ENCODE measurements around the gene PAPLN.
A peak's percentile ranks its signal among the peaks of the same experiment; 100 is the strongest.

The PAPLN gene

DNA sequence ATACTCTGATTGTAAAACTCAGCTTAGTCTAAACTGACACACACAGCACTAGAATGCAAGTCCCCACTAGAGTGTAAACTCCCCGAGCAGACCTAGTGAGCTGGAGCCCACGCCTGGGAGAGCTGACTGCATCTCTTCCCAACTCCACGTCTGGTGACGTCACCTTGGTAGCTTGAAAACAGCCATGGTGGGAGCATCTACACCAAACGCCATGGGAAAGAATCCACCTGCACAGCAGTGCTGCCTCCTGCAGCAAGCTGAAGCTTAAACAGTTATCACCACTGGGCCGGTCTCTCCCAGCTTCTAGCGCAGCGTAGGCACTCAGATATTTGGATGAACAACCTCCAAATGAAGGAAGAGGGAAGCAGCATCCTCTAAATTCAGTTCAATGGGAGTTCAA lies 4.3 kb upstream of the PAPLN start:
- no peak for DNase-seq

DNA sequence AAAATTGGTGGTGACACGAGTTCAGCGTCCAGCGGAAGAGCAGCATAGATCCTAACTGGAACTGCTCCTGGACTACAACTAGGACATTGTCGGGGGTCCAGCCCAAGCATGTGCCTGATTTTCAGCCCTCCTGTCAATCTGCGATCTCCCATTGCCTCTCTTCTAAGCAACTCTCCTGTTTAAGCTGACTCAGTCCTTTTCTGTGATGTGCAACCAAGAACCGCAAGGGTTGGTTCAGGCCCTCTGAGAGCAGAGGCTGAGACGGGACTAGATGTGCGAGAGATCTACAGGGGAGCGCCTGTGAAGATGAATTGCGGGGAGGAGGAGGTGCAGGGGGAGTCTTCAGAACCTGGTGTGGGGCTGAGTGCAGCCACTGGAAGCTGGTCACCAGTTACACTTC lies 3.7 kb upstream of the PAPLN start:
- no peak for DNase-seq

DNA sequence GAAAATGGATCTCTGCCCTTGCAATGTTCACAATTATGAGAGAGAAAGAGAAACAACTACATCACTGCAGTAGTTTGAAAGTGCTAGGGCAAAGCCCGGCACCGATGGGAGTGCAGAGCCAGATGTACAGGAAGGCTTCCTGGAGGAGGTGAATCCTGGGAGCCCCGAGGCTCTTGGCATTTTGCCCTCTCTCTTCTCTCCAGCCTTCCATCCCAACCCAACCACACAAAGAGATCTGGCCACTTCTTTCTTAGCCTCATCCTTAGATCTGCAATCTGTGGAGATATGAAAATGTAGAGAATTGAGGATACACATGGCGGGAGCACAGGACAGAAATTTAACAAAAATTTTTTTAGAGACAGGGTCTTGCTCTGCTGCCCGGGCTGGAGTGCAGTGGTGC lies 3.3 kb upstream of the PAPLN start:
- DNase-seq: no peak

GRCh38 chr14:73234586-73235394 lies 2.5 kb upstream of the PAPLN start:
- DNase-seq: no peak

DNA sequence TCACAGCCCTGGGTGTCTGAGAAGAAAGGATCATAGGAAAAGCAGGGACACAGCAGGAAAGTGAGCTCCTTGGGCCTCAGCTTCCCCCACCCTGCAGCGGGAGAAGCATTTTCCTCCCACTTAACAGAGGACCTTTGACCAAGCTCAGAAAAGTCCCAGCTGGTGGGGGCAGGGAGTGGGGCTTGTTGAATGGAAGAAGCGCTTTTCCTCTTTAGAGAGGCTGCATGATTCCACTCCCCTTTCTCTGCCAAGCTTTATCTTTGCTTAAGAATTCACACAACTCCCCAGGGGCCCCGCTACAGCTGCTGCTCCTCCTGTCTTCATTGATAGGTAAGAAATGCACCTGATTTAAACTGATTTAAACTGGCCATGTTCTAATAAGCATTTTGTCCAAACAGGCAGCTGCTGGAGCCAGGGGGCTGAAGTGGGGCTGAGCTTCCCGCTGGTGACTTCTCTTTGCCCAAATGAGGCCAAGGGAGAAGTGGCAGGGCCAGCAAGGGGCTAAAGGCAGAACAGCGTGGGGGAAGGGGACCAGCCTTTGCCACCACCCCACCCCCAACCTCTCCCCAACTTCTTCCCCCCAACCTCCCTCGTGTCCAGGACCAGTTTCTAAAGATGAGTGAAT lies 1.7 kb upstream of the PAPLN start:
- no peak for DNase-seq

DNA sequence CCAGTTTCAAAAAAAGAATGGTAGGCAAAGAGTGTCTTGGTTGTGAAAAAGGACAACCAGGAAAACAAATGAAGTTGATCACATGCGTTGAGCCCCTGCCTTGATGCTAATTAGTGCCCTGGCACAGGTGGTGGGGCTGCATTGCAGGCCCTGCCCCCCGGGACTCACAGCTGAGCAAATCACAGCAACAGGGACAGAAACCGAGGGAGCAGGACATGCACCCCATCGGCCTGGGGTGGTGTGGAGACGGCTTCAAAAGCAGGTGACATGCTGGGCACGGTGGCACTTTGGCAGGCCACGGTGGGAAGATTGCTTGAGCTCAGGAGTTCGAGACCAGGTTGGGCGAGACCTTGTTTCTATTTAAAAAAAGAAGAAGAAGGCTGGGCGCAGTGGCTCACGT lies 1.1 kb upstream of the PAPLN start:
- no peak for DNase-seq

DNA sequence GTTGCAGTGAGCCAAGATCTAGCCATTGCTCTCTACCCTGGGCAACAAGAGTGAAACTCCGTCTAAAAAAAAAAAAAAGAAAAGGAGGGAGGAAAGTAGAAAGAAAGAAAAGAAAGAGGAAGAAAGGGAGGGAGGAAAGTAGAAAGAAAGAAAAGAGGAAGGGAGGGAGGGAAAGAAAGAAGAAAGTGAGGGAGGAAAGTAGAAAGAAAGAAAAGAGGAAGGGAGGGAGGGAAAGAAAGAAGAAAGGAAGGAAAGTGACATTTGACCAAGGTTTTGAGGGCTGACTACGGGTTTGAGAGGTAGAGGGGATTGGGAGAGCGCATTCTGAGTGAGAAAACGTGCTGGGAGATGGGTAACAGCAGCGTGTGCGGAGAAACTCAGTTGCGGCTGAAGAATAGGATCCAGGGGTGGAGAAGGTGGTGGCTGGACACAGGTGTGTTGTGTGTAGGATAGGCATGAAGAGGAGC lies 521 bp upstream of the PAPLN start:
- DNase-seq: no peak

GRCh38 chr14:73237786-73238423 lies 599 bp downstream of the PAPLN start:
- no peak for DNase-seq

DNA sequence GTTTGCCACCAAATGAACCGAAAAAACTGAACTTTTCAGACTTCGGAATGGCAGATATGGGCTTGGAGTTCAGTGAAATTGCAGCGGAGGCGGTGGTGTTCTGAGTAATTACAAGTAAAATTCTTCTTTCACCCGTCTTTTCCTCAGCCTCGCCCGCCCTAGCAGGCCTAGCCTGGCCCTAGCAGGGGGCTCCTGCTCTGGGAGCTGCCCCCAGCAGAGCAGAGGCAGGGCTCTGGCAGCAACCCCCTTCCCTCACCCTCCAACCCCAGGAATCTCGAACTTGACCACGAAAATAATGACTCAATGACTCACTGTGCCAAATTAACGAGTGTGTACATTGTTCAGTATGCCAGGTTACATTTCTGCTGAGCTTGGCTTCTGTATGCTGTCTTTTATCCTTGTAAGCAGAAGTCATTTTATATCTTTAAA lies 1.1 kb downstream of the PAPLN start:
- no peak for DNase-seq

- DNase-seq: no peak
Measured at GRCh38 chr14:73238941-73239340, 1.6 kb downstream of the PAPLN start.

DNA sequence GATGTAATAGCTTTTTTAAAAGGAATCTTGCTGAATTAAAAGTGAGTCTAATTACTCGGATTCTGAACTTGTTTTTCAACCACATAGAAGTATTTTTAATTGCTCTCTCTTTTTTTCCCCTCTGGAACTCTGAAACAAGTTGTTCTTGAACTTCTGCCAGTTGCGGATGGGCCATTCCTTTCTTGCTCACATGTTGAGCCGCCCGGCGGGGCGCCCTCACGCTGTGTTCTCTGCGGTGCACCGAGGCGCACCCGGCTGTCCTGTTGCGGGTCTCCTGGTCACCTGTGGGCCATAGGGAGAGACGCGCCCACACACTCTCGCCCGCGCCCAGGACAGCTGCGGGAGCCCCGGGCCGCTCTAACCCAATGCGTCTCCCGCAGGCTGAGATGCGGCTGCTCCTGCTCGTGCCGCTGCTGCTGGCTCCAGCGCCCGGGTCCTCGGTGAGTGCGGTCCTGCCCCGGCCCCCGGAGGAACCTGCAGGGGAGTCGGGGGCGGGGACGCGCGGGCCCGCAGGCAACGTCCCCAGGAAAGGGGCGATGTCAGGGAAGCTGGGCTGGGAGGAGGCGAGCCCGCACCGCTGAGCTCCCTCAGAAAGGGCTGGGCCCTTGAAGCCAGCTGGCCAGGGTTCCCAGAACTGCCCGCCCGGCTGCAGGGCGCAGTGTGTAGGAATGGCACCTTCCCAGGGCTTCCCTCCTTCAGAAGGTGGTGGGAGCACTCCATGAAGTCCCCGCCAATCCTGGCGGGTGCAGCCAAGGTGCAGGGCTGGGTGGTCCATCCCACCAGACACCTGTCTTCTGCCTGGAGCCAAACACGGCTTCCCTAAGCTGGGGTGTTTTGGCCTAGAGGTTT lies 2.3 kb downstream of the PAPLN start:
- peak; percentile 42 to 54 for DNase-seq

GRCh38 chr14:73240816-73241480 lies 3.6 kb downstream of the PAPLN start:
- peak in 1 of 2 donors; percentile 18 for DNase-seq

GRCh38 chr14:73241481-73242165 lies 4.3 kb downstream of the PAPLN start:
- no peak for DNase-seq

GRCh38 chr14:73242357-73242901 lies 5.1 kb downstream of the PAPLN start:
- DNase-seq: peak in 1 of 2 donors; percentile 15

- DNase-seq: no peak
Measured at GRCh38 chr14:73243341-73243740, 6.0 kb downstream of the PAPLN start.

DNA sequence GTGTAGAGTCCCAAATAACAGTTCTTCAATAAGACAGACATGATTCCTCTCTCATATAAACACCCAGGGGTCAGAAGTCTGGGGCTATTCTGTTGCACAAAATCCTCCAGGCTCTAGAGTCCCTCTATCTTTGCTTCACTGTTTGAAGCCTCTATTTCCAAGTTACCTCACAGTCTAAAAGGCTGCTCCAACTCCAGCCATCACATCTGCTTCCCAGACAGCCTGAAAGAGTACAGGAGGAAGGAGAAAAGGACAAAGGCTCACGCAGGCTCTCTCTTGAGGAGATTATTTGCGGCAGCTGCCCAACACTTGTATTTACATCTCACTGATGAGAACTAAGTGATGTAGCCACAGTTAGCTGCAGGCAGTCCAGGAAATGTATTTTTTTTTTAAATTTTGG lies 6.4 kb downstream of the PAPLN start:
- no peak for DNase-seq

- no peak for DNase-seq
Measured at GRCh38 chr14:73244541-73245290, 7.4 kb downstream of the PAPLN start.

- DNase-seq: no peak
Measured at GRCh38 chr14:73245480-73246325, 8.4 kb downstream of the PAPLN start.

DNA sequence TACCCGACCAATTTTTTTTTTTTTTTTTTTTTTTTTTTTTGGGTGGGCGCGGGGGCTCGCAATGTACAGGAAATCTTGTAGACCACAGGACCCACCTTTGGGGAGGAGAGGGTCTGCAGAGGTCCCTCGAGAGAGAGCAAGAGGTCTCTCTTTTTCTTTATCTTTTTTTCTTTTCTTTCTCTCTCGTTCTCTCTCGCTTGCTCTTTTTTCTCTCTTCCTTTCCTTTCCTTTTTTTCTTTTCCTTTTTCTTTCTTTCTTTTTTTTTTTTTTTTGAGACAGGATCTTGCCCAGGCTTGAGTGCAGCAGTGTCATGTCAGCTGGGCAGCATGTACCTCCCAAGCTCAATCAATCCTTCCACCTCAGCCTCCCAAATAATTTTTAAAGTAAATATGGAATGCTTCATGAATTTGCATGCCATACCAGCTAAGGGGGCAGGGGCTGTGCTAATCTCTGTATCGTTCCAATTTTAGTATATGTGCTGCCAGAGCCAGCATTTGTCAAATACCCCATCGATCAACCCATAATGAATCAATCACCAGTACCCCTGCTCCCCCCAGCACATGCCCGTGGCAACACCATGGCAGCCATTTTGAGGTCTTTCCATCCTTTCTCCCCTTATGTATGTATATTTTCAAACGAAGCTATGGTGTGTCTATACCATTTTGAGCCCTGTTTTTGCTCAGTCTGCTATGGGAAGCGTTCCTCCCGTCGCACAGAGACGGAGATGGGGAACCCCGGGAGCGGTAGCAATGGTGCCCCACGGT lies 9.3 kb downstream of the PAPLN start:
- DNase-seq: no peak

Measured in hippocampal formation (tissue), 2 donors.